Superior temporal gyrus (tissue), 1 donor: ENCODE data around the gene GRK4.
"Not testable (repeated sequence)": the region's sequence is repeated elsewhere in the genome, so short reads cannot be mapped to it uniquely, and the experiment has no call there.

Experiments
- DNase-seq: peaks from one replicate; pipeline ENCODE4 v3.0.0-alpha.2; 2016; ENCODE audit errors: extremely low spot score

The GRK4 gene

DNA sequence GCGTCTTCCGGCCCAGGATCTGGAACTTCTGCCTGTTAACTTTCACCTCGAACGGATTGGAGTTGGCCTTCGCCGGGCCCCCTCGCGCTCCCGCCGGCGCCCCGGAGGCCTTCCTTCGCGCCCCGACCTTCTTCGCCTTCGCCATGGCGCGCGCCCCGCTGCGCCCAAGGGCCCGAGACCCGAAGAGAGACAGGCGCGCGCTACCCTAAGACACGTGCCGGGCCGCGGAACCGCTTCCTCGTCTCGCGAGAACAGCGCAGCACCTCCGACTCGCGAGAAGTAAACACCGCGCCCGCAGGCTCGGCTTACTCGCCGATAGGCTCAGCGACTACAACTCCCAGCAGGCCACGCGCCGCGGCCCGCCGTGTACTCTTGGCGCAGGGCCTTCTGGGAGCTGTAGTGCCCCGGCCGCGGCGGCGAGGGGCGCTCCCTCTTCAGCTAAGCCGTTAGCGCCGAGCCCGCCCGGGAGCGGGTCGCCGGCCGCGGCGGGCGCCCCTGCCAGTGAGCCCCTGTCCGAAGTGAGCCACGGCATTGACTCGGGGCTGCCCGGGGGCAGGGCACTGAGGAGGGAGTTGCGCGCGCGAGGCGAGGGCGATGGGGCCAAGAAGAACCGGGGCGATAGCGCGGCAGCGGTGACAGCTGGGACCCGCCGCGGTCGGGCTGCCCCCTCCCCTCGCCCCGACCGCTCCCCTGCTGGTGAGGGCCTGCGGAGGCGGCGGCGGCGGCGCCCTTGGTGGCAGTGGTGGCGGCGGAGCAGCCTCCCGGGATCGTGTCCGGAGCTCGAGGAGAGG lies at the start of gene GRK4, which contains the start of gene NOP14:
Gene GRK4, plus strand, starts transcription at position 397 of the 791 bp plus-strand sequence. CDS start 500 bp downstream, outside the sequence.
Gene NOP14, minus strand, starts transcription at position 232 of the 791 bp plus-strand sequence. Its CDS starts 87 bp downstream, at position 145.
- DNase-seq = peak; percentile 98

DNA sequence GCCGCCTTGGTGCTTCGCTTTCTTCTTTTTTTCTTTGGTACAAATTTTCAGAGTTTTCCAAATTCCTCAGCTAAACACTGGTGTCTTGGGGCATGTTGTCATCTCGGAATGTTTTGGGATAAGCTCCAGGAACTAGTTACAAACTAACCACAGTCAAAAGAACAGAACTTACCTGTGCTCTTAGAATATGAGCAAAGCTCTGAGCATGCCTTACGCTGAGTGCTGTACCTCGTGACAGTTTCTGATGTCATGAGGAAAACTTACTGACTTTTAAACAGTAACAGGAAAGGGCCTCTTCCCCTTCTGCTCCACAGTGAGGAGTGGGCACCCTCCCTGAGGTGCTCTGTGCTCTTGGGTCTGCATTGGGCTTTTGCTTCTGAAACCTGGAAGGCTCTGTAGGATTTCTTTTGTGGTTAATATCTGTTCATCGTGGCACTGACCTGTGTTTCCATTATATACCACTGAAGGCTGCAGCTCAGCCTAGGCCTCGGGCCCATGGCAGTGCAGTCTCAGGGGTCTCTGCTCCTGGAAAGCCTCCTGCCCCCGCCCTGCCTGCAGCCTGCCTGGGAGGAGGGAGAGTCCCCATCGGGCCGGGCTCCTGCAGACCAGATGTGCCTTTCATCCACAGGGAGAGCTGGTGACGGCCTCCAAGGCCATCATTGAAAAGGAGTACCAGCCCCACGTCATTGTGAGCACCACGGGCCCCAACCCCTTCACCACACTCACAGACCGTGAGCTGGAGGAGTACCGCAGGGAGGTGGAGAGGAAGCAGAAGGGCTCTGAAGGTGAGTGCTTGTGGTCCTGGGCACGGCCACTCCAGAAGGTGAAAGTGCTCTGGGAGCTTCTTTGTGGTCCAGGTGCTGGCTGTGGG lies 48.9 kb upstream of the GRK4 start:
- DNase-seq = no peak

DNA sequence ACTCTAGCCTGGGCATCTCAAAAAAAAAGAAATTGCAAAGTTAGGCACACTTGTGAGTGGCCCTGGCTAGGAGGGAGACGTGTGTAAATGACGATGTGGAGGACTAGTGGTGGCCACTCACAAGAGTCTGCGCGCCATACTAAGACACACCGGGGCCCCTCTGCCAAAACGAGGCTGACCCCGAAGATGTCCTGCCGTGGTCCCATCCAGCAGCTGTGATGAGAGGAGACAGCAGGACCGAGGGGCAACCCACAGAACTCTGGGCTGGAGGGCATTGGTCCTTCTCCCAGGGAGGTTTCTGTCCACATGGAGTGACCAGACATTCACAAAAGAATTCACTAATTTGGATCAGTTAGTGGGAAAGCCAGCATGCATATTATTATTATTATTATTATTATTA lies 47.6 kb upstream of the GRK4 start:
- no peak for DNase-seq

GRCh38 chr4:2916696-2917095 lies 46.7 kb upstream of the GRK4 start:
- not testable (repeated sequence) for DNase-seq

DNA sequence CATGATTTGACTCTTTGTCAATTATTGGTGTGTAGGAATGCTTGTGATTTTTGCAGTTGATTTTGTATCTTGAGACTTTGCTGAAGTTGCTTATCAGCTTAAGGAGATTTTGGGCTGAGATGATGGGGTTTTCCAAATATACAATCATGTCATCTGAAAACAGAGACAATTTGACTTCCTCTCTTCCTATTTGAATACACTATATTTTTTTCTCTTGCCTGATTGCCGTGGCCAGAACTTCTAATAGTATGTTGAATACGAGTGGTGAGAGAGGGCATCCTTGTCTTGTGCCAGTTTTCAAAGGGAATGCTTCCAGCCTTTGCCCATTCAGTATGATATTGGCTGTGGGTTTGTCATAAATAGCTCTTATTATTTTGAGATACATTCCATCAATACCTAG lies 45.1 kb upstream of the GRK4 start:
- not testable (repeated sequence) for DNase-seq

DNA sequence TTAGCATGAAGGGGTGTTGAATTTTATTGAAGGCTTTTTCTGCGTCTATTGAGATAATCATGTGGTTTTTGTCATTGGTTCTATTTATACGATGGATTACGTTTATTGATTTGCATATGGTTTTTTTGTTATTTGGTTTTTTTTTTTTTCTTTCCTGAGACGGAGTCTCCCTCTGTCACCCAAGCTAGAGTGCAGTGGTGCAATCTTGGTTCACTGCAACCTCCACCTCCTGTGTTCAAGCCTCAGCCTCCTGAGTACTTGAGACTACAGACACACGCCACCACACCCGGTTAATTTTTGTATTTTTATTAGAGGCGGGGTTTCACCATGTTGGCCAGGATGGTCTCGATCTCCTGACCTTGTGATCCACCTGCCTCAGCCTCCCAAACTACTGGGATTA lies 44.7 kb upstream of the GRK4 start:
- DNase-seq = not testable (repeated sequence)

DNA sequence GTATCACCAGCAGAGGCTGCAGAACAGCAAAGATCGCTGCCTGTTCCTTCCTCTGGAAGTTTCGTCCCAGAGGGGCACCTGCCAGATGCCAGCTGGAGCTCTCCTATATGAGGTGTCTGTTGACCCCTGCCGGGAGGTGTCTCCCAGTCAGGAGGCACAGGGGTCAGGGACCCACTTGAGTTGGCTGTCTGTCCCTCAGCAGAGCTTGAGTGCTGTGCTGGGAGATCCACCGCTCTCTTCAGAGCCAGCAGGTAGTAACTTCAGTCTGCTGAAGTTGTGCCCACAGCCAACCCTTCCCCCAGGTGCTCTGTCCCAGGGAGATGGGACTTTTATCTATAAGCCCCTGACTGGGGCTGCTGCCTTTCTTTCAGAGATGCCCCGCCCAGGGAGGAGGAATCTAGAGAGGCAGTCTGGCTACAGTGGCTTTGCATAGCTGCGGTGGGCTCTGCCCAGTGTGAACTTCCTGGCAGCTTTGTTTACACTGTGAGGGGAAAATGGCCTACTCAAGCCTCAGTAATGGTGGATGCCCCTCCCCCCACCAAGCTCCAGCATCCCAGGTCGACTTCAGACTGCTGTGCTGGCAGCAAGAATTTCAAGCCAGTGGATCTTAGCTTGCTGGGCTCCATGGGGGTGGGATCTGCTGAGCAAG lies 40.8 kb upstream of the GRK4 start:
- not testable (repeated sequence) for DNase-seq

GRCh38 chr4:2923141-2923551 lies 40.2 kb upstream of the GRK4 start:
- no peak for DNase-seq

- no peak for DNase-seq
Observed at GRCh38 chr4:2923668-2924173, 39.6 kb upstream of the GRK4 start.

- DNase-seq = no peak
Observed at GRCh38 chr4:2924286-2924685, 39.1 kb upstream of the GRK4 start.

GRCh38 chr4:2924765-2925301 lies 38.5 kb upstream of the GRK4 start:
- no peak for DNase-seq

GRCh38 chr4:2925496-2925895 lies 37.9 kb upstream of the GRK4 start:
- DNase-seq = no peak

DNA sequence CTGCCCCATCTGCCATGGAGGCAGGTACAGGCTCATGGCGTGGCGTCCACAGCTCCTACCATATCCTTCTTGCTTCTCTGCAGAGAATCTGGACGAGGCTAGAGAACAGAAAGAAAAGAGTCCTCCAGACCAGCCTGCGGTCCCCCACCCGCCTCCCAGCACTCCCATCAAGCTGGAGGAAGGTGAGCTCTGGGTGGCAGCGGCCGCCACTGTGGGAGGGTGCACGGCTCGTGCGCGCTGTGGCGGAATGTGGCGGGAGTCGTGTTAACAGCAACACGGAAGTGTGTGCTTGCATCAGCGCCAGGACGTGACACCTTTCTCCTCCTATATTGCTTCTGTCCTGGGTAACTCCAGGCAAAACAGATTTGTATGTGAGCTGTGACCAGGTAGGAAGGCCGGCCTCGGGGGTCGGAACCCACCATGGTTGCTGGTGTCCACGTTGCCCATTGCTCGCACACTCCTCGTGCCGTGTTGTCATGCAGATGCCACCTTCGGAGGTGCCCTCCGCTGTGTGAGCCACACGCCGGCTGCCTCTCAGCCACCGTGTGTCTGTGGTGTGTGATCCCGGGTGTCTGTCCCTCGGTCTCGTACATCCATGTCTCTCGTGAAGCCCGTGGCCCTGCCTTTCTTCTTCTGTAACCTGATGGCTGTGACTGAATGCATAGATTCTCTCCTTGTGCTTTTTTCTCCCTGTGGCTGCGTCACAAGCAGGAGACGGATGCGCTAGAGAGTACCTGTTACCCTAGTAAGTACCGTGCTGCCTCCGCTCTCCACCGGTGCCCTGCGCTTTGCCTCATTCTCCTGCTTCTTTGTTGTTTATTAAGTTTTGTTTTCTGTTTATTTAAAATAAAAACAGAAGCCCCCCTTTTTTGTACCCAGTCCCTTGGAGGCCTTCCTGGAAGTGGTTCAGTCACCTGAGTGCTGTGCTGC lies 37.2 kb upstream of the GRK4 start:
- no peak for DNase-seq

DNA sequence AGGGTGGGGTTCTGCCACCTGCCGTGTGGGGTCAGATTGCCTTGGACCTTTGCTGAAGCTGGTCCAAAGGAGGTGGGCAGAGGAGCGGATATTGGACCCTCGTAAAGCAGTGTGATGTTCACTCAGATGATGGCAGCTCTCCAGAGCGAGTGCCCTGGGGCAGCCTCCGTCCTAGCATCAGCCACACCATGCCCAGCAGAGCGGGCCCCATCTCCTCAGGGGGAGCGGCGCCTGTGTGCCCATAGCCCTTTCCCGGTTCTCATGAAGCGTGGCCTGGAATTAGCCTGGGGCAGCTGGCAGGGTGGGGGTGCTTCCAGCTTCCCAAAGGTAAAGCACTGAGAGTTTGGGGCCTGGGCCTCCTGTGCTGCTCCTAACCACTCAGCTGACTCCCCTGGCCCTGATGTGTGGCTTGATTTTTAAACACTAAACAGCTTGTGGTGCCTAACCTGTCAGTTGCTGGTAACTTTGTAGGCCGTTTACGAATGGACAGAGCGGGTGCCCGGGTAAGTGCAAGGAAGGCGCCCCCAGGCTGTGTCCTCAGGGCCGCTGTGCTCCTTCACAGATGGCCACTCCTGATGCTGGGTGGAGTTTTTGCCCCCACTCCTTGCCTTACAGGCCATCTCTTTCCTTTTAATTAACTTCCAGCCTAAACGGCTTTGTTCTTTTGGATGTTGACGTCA lies 36.2 kb upstream of the GRK4 start:
- DNase-seq = no peak

- no peak for DNase-seq
Observed at GRCh38 chr4:2927696-2928075, 35.7 kb upstream of the GRK4 start.

- DNase-seq = no peak
Observed at GRCh38 chr4:2928242-2929176, 34.9 kb upstream of the GRK4 start.

DNA sequence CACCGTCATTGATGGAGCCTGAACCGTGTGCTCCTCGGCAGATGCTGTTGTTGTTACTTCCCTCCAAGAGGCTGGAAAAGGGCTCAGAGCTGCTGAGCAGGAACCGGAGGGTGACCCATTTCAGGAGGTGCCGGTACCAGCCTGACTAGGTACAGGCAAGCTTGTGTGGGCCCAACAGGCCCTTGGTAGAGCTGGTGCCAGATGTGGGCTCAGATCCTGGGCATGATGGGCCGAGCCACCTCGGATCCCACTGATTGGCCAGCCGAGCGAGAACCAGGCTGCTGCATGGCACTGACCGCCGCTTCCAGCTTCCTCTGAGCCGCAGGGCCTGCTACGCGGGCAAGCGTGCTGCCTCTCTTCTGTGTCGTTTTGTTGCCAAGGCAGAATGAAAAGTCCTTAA lies 33.9 kb upstream of the GRK4 start:
- no peak for DNase-seq

DNA sequence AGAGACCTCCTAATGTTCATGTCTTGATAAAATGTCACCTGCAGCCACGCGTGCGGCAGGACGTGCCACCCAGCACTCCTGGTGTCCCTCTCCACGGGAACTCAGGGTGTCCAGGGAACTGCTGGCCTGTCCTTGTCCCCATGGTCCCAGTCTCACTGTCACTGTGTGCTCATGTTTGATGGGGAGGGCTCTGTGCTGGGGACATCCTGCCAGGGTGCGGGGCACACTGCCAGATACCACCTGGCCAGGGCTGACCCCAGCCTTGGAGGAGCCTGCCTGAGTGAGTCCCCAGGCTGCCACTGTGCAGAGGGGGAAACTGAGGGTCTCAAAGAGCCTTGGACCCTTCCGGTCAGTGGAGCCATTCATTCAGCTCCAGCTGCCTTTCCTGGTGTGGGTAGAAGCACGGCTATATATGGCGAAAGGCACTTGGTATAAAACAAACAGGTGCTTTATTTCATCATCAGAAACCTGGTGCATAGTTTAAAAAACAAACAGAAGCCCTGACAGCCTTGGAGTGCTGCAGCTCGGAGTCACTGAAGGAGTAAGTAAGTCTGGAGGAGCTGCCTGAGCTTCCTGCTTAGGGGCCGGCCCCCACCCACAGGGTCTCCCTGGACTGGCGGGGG lies 33.1 kb upstream of the GRK4 start:
- DNase-seq = no peak
